Measurements from ENCODE around the gene ZNF837.
A peak's percentile ranks its signal among the peaks of the same experiment; 100 is the strongest.

Gene ZNF837

DNA sequence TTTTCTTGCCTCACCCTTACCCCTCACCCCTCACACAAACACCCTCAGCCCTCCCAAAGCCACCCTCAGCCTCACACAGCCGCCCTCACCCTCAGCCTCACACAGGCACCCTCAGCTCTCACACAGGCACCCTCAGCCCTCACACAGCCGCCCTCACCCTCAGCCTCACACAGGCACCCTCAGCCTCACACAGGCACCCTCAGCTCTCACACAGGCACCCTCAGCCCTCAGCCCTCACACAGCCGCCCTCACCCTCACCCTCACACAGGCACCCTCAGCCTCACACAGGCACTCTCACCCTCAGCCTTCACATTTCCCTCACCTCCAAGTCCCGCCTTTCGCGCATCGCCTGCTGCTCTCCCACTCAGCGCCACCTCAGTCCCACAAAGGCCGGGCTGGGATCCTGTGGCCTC, 54.3 kb downstream of the ZNF837 start:
- H3K27ac ChIP-seq, result peak overlapping the region; percentile 85 to 98
- no peak for DNase-seq (ENCODE audit: low spot score)
- H3K4me3 ChIP-seq, result peak overlapping the region; percentile 87
- TF ChIP-seq, protein P1, sequence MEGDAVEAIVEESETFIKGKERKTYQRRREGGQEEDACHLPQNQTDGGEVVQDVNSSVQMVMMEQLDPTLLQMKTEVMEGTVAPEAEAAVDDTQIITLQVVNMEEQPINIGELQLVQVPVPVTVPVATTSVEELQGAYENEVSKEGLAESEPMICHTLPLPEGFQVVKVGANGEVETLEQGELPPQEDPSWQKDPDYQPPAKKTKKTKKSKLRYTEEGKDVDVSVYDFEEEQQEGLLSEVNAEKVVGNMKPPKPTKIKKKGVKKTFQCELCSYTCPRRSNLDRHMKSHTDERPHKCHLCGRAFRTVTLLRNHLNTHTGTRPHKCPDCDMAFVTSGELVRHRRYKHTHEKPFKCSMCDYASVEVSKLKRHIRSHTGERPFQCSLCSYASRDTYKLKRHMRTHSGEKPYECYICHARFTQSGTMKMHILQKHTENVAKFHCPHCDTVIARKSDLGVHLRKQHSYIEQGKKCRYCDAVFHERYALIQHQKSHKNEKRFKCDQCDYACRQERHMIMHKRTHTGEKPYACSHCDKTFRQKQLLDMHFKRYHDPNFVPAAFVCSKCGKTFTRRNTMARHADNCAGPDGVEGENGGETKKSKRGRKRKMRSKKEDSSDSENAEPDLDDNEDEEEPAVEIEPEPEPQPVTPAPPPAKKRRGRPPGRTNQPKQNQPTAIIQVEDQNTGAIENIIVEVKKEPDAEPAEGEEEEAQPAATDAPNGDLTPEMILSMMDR (IDR thresholded peaks at IDR 0.05), result no peak

DNA sequence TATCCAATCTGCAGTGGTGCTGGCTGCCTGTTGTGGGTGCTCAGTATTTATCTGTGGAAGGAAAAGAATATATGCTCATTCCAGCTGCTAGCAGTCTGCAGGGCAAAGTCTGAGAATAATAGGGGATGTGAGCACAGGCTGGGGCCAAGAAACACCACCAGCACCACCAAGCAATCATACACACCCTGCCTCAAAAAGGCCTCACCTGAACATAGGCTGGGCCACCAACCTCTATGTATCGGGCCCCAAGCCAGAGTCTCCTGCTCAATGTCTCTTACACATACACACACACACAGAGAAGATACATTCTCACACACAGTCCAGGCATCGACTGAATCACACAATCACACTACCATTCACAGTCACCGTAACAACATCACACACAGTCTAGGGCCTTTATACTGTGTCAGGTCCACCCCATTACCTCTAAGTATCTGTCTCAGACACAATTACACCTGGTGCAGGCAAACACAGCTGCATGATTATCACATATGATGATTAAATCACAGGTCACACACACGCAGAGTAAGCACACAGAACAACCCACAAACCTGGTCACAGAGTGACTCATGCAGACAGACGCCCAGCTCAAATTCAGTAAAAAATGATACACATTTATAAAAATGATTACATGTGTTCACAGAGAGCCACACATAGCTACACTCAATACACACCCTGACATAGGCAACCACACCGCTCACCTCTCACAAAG, 55.4 kb downstream of the ZNF837 start:
- TF ChIP-seq, protein P1 (IDR thresholded peaks at IDR 0.05), result no peak
- no peak for DNase-seq (ENCODE audit: low spot score)
- H3K27ac ChIP-seq, result no peak overlapping the region
- peak overlapping the region; percentile 87 for H3K4me3 ChIP-seq

DNA sequence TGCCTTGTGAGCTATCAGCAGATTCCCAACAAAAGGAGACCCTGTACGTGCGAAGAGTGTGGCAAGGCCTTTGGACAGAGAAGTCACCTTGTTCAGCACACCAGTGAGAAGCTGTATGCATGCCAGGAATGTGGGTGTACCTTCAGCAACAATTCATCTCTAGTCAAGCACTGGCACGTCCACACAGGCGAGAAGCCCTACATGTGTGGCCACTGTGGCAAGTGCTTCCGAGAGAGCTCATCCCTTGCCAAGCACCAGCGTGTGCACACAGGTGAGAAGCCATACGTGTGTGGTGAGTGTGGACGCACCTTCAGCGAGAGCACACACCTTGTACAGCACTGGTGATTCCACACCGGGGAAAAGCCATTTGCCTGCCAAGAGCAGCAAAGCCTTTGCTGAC, 61.6 kb downstream of the ZNF837 start:
- DNase-seq (ENCODE audit: low spot score), result no peak
- TF ChIP-seq, protein P1 (IDR thresholded peaks at IDR 0.05), result no peak
- no peak overlapping the region for H3K4me3 ChIP-seq
- no peak overlapping the region for H3K27ac ChIP-seq

DNA sequence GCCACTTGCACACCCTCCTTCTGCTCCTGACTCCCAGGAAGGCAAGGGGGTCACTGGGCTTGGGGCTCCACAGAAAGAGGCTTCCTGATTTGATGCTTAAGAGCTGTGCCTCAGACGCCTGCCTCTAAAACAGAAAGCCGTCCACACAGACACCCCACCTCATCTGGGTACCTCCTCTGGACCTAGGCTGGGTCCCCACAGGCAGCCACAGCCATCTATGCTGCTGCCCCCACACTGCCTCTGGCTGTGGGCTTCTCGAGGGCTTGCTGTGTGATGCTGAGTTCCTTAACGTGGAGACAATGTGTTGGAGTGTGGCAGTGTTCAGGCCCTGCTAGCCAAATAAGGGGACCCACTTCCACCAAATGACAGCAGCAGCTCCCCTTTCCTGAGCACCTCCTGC, 62.5 kb downstream of the ZNF837 start:
- no peak for DNase-seq (ENCODE audit: low spot score)
- H3K27ac ChIP-seq, result no peak overlapping the region

More for the DNA sequence above, 62.5 kb downstream of the ZNF837 start:
- no peak overlapping the region for H3K4me3 ChIP-seq
- TF ChIP-seq, protein P1 (IDR thresholded peaks at IDR 0.05), result no peak

All from coronary artery (tissue), 2 donors.